UCSD-AML1 (cell line): Measurements from ENCODE around the gene CCDC178.
A peak's percentile ranks its signal among the peaks of the same experiment; 100 is the strongest.

ENCODE experiments used
- DNase-seq: peaks from one replicate; lab custom pipeline; 2025; ENCODE audit not compliant: unreplicated experiment; lab: John Stamatoyannopoulos, UW

CCDC178 gene

GRCh38 chr18:33132657-33133056, 307.9 kb downstream of the CCDC178 start:
- DNase-seq, result no peak

- no peak for DNase-seq
Observed at GRCh38 chr18:33128581-33128980, 311.9 kb downstream of the CCDC178 start.

- DNase-seq, result no peak
Observed at GRCh38 chr18:33123862-33124518, 316.5 kb downstream of the CCDC178 start.

- peak; percentile 5 for DNase-seq
Observed at GRCh38 chr18:33116376-33116775, 324.1 kb downstream of the CCDC178 start.

GRCh38 chr18:33115917-33116316, 324.6 kb downstream of the CCDC178 start:
- no peak for DNase-seq

GRCh38 chr18:33115476-33115875, 325.0 kb downstream of the CCDC178 start:
- DNase-seq, result no peak

- DNase-seq, result no peak
Observed at GRCh38 chr18:33114749-33115148, 325.8 kb downstream of the CCDC178 start.

GRCh38 chr18:33113416-33113815, 327.1 kb downstream of the CCDC178 start:
- no peak for DNase-seq

GRCh38 chr18:33107511-33107910, 333.0 kb downstream of the CCDC178 start:
- DNase-seq, result no peak

- no peak for DNase-seq
Observed at GRCh38 chr18:33101316-33101715, 339.2 kb downstream of the CCDC178 start.

- no peak for DNase-seq
Observed at GRCh38 chr18:33099626-33100025, 340.9 kb downstream of the CCDC178 start.

GRCh38 chr18:33097126-33097525, 343.4 kb downstream of the CCDC178 start:
- DNase-seq, result no peak

GRCh38 chr18:33090461-33090860, 350.1 kb downstream of the CCDC178 start:
- no peak for DNase-seq

- no peak for DNase-seq
Observed at GRCh38 chr18:33076601-33077000, 363.9 kb downstream of the CCDC178 start.

GRCh38 chr18:33074125-33074524, 366.4 kb downstream of the CCDC178 start:
- no peak for DNase-seq

GRCh38 chr18:33062834-33063364, 377.6 kb downstream of the CCDC178 start:
- DNase-seq, result peak; percentile 3

GRCh38 chr18:33052886-33053285, 387.6 kb downstream of the CCDC178 start:
- no peak for DNase-seq

- no peak for DNase-seq
Observed at GRCh38 chr18:33051407-33051806, 389.1 kb downstream of the CCDC178 start.

- DNase-seq, result no peak
Observed at GRCh38 chr18:33040213-33040612, 400.3 kb downstream of the CCDC178 start.

GRCh38 chr18:33034945-33035344, 405.6 kb downstream of the CCDC178 start:
- DNase-seq, result no peak

- no peak for DNase-seq
Observed at GRCh38 chr18:33034212-33034611, 406.3 kb downstream of the CCDC178 start.

- no peak for DNase-seq
Observed at GRCh38 chr18:33022370-33022769, 418.2 kb downstream of the CCDC178 start.

- no peak for DNase-seq
Observed at GRCh38 chr18:33020877-33021276, 419.6 kb downstream of the CCDC178 start.
